HG03378 (cell line): Measurements from ENCODE around the gene SNCA.

Experiments used
- ATAC-seq: cut with Tn5 transposase; IDR thresholded peaks from one replicate; pipeline ENCODE4 v1.9.1; 2021; ENCODE audit warnings: mild to moderate bottlenecking, moderate library complexity; ENCODE audit not compliant: unreplicated experiment

SNCA gene

DNA sequence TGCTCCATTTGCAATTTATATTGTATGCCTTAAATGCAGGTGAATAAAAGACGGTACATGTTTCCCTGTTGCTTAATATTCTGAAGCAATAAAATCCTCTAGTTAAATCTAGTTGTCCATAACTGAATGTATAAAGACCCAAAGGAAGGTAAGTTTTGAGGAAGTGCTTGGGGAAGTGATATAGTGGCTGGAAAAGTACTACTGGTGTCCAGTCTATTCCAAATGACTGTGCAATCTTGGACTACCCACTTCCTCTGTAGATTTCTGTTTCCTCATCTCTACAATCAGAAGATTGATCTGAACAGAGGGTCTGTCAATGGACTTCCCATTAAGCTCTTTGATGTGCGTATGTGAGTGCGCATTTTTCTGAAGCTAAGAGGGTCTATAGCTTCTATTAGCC lies 17.0 kb downstream of the SNCA start:
- no peak for ATAC-seq

DNA sequence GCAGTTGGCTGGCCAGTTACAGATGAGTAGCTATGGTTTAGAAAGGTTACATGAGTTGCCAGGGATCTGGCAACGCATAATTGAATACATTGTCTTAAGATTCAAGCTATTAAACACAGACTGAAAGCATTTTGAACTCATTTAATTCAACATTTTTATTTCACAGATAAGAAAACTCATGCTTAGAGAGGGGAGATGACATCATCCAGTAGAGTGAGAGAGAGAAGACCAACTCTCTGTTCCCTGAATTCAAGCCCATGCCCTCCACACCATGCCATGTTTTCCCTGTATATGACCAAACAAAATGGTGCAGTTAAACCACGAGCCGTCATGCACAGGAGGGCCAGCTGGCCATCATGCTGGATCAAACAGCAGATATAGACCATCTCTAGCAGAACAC lies 22.6 kb downstream of the SNCA start:
- ATAC-seq, result no peak

DNA sequence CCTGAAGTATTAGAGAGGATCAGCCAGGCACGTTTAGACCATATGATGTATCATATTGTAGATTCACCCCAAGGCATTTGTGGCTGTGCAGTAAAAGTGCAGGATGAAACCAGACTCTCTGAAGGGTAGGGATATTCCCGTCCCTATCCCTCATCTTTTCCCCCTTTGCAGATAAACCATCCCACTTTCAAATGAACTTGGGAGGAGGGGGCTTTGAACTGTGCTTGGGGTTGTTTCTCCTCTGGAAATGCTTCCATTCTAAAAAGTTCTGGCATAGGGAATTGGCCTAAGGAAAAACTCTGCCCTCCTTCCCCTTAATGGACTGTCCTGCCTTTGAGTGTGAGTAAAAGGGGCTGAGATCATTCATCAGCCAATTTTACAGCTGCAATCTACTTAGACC lies 23.8 kb downstream of the SNCA start:
- ATAC-seq, result no peak

DNA sequence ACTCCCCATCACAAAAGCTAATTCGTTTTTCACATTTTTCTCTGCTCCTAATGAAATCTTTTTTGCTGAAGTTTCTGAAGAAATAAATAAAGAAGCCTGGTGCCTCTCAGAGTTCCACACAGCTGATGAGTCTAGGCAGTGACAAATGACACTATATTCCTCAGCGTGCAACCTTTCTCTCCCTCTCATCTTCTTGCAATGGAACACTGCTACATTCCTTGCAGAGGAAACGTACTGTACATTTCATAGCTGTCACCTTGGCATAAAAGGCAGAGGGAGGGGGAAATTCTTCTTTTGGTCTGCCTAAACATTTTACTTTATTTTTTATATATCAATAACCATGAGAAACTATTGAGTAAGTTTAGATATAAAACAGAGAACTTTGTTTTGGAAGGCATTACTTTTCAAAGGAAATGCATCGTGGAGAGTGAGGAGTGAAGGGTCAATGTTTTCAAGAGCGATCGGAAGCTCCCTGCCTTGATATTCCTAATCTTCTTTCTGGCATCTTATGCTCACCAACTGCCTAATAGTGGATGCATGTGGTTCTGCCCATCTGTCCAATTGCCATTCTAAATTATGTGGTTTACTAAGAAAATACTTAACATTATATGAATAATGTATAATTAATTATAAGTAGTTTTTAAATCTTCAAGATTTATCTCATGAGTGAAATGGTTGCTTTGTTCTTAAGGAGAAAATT lies 29.4 kb downstream of the SNCA start:
- ATAC-seq, result no peak

DNA sequence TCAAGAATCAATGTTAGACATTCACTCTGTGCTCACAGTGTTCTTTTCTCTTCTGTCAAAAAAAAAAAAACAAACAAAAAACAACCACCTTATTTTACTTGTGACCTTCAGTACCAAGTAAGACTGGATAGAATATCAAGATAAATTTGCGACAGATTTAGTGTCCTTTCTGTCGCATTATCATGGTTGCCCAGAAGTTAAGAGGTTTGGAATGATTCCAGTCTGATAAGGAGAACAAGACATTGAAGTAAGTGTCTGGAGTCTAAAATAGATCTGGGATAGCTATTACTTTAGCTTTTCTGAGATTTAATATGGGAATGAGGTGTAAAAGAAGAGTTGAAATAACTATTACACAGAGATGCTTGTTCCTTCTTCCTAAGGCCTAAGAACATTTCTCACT lies 31.7 kb downstream of the SNCA start:
- ATAC-seq, result no peak

DNA sequence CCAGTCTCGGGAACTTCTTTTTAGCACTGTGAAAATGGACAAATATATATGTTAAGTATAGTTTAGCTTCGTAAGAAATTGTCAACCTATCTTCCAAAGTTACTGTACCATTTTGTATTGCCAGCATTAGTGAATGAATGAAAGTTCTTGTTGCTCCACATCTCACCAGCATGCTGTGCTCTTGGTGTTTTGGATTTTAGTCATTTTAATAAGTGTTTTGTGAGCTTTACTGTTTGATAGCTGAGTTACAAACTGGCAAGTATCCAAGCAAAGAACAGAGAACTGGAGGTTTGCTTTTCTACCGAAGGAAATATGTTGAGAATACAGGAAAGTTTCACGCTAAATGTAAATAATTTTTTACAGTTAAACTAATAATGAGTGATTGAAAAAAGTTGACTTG lies 33.0 kb downstream of the SNCA start:
- ATAC-seq, result no peak

DNA sequence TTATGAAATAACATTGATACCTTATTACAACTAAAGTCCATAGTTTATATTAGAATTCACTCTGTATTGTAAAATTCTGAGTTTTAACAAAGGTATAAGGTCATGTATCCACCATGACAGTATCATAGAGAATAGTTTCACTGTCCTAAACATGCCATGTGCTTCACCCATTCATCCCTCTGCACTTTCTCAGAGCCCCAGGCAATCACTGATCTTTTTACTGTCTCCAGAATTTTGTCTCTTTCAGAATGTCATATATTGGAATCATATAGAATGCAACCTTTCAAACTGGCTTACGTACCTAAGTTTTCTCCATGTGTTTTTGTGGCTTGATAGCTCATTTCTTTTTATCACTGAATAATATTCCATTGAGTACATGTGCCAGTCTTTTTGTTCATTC lies 33.9 kb downstream of the SNCA start:
- ATAC-seq, result no peak

DNA sequence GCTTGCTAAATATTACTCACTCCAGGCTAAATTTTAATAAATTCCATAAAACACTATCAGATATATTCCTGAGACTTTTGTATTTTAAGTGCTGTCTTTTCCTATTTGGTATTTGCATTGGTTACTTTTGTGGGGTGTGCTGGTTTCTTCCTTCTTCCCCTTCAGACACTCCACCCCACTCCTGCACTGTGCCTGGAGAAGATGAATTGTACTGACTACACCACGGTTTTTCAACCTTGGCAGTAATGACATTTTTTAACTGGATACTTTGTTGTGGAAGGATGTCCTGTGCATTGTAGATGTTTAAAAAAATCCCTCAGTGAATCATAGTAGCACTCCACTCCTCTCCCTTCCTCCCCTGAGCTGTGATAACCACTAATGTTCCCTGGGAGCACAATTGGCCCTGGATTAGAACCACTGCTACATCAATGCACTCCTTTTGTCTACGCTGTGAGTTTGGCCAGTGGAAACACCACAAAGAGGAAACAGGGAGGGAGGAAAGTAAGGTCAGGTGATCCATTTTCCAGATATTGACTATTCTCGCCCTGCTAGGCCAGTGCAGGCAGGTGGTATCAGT lies 36.3 kb downstream of the SNCA start:
- no peak for ATAC-seq

DNA sequence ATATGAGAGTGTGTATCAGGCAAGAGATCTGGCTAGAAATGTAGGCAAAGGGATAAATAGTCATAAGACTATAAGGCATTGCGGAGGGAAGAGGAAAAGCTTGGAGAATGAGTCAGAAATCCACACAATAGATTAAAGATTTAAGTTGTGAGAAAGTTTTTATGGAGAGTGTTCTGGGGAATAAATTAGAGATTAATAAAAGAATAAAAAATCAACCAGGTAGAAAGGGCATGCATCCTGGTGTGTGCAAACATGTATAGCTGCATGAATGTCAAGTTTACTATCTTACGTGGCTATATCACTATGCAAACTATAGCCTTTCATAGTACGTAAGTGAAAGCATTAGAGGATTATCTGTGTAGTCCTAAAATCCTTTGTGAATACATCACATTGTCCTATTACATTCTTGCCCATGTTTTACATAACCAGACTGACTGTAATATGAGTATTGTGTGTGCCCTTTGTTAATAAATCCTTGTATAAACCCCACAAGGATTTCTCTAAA lies 36.9 kb downstream of the SNCA start:
- ATAC-seq, result no peak

DNA sequence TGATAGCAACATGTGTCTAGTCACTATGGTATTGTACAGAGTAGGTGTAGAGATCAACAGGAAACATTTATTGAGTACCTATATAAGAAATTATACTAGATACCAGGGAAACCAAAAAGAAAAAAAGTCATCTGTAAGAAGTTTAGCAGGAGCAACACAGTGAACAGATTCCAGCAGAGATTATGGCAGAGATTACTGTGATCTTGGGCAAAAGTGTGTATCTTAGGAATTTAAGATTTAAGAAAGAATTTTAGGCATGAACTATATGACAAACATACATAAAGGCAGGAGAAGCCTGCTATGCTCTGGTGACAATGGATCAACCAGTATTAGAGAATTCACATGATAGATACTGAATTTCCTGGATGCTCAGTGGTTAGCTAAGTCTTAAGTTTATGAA lies 37.9 kb downstream of the SNCA start:
- no peak for ATAC-seq

DNA sequence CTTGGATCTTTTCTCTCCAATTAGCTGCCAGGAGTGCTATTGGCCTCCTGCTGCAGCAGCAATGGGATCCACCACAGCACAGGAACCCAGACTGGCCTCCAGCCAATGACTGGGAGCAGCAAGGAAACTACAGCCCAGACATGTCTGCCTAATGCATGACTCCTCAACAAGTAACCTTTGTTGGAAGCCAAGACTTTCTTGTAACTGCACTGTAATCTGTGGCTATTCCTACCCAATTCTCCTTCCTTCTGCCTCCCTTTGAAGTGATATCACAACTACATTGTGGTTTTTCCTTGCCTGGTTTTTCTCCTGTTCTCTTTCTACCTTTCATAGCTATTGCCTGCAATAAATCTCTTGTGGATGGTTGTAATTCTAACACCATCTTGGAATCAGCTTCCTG lies 39.8 kb downstream of the SNCA start:
- no peak for ATAC-seq

DNA sequence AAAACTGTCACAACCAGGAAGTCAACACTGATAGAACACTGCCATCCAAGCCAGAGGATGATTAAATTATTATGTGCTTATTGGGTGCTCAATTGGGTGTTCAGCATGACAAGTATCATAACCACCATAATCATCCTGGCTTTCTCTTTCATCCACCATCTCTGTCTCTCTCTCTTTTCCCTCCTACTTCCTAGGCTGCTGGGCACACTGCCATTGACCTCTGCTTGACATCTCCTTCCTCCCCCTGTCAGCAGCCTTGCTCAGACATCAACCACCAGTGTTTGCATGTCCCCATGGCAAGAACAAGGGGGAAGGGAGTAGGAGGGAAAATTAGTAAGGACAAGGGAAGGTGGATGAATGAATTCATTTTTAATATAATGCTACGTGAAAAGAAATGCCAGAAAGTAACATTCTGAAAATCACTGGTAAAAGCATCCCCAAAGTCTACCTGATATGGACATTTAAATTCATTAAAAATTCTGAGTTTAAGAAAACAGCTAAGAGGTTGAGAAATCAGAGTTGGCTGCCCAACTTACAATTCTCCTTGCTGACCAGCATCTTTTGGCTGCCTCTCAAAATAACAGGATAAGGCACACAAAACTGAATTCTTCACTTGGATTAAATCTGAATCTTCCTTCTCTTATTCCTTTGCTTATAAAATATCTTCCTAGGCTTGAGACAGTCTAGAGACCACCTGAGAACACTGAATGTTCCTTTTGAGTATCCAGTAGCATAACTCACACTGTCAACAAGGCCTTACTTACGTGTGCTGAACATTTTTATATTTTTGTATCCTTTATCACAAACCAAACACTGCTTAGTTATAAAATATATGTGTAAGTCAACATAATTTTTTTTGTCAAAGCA lies 48.5 kb downstream of the SNCA start:
- ATAC-seq, result no peak

DNA sequence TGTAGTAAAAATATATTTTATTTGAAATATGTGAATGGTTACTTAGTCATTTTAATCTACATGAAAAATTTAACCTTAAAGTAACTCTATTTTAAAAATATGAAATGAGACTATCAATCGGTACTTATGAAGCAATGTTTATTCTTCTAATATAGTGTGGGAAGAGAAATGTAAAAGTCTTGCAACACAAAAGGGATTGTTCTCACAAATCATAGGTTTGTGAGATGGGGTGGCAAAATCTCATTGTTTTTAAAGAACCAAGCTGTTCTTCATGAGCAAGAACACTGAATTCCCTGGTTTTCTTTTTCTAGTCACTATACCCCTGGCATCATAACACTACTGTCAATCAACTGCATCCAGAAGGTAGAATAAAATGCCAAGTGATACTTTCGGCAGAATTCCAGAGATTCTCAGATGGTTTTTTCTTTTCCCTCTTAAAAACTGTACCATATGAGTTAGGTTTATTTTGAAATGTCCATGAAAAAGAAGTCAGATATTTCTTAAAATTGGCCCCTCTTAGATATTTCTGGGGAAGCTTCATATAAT lies 52.2 kb downstream of the SNCA start:
- ATAC-seq, result no peak

DNA sequence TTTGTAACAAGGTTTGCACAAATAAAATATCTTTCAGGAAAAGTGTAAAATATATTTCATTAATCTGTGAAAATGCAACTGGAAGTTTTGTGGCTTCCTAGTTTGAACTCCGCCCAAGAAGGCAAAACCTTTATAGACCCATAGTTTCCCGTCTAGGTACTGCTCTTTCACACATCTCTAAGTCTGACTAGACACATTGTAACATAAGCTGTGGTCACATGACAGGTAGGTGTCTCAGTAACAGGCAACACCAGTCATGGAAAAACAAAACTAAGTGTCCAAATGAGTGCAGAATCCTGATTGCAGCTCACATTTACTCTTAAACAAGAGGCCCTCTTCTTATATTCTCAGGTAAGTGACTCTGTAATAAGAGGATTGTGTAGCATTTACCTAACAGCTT lies 55.6 kb downstream of the SNCA start:
- ATAC-seq, result no peak

DNA sequence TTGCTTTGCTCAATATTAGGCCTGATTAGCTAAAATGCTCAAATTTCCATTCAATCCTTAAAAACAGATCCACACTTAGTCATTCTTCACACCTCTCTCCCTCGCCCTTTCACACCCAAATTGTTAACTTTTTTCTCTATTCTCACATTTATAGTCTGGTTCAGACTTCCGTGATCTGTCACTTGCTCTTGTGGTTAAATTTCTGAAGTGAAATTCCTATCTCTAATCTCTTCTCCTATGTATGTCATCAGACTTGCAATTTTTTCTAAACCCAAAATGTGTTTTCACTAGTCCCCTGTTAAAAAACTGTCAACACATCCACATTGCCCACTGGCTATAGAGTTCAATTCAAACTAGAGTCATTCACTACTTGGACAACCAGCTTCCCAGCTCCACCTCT lies 63.2 kb downstream of the SNCA start:
- ATAC-seq, result no peak

DNA sequence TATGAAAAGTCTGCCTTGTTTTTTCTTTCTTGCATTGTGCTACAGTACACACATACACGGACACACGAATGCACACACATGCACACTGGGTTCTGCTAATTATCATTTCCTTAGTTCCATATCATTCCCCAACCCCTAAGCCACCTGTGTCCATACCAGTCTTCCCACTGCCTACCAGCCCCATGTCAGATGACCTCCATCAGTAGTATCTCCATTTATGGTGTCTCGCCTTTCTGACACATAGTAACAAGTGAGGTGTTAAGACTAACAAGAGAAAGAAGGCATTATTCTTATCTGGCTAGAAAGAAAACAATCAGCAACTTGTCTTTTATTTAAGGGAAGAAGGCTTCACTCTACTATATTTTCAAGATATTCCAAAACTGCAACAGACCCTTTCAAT lies 67.1 kb downstream of the SNCA start:
- no peak for ATAC-seq

DNA sequence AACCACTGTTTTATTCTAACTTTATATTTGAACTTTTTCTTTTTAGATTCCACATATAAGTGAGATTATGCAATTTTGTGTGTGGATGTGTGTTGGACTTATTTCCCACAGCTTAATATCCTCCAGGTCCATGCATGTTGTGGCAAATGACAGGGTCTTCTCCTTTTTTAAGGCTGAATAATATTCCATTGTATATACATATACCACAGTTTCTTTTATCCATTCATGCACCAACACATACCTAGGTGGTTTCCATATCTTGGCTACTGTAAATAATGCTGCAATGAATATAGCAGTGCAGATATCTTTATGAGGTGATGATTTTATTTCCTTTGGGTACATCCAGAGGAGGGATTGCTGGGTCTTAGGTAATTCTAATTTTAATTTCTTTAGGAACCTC lies 69.0 kb downstream of the SNCA start:
- ATAC-seq, result no peak

DNA sequence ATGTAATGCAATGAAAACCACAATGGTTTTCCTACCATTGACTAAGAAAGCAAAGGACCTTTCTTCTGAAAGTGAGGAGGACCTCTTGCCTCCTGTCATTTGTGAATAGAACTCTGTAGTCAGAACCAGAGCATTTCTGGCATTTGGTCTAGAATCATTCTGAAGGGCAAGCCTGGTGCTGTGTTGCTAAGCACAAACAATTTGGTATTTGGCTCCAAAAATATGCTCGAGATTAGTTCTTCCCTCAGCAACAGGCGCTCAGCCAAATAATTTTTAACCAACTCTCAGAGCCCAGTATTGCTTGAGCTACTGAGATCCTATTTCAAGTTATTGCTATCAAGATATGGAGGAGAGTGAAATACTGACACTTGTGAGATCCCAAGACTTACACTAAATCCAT lies 71.0 kb downstream of the SNCA start:
- ATAC-seq, result no peak

DNA sequence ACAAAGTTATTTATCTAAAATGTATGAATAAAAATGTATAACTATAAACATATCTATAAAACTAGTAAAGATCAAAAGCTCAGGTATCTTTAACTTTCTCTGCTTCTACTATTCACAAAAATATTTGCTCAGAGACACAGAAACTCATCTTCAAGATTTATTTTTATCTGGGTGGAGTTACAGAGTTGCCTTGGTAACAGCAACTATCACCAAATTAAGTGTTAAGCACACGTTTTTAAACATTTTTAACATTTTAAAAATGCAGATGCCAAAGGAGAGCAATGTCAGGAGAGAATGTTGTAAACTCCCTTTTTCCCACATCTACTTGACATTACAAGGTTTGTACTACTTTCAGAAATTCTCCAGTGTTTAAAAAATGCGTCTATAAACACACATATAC lies 71.4 kb downstream of the SNCA start:
- ATAC-seq, result no peak

DNA sequence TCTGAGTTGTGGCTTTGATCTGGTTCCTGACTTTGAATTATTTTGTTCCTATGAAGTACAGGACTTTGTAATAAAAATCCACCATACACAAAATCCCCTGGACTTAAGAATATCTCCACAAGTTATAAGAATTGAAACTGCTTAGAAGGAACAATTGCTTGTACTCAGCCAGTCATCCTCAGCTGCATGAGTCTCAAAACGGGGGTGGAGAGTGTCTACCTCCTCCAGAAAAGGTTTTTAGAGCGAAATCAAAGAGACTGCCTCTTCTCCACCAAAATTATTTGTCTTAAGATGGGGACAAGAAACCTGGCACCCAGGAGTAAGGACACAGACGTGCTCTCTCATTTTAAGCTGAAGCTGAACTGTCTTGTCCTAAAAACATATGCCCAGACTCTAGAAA lies 74.7 kb downstream of the SNCA start:
- ATAC-seq, result no peak

DNA sequence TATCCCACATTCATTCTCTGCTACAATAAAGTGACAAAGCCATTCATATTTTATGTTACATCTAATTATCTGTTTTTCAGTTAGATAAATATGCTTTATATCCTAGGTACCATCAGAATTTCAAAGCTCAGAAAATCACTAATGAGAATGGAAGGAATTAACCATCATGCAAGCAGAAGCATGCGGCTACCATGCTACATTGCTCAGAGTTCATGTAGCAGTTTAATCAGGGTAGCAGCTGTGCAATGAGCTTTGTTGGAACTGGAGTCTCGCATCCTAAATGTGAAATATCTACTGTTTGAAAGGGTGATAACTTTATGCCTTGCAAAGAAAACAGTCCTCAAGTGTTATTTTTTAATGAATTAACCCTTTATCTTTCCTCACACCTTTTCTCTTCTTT lies 77.5 kb downstream of the SNCA start:
- ATAC-seq, result no peak
